Measurements from ENCODE around the gene UST.
"Not testable (repeated sequence)": the region's sequence is repeated elsewhere in the genome, so short reads cannot be mapped to it uniquely, and the experiment has no call there.

UST gene

GRCh38 chr6:148764259-148765020 is 17.6 kb downstream of the UST start:
- DNase-seq (ENCODE audit: low read depth in 1 of 2, low spot score in 1 of 2), result not testable (repeated sequence)

DNA sequence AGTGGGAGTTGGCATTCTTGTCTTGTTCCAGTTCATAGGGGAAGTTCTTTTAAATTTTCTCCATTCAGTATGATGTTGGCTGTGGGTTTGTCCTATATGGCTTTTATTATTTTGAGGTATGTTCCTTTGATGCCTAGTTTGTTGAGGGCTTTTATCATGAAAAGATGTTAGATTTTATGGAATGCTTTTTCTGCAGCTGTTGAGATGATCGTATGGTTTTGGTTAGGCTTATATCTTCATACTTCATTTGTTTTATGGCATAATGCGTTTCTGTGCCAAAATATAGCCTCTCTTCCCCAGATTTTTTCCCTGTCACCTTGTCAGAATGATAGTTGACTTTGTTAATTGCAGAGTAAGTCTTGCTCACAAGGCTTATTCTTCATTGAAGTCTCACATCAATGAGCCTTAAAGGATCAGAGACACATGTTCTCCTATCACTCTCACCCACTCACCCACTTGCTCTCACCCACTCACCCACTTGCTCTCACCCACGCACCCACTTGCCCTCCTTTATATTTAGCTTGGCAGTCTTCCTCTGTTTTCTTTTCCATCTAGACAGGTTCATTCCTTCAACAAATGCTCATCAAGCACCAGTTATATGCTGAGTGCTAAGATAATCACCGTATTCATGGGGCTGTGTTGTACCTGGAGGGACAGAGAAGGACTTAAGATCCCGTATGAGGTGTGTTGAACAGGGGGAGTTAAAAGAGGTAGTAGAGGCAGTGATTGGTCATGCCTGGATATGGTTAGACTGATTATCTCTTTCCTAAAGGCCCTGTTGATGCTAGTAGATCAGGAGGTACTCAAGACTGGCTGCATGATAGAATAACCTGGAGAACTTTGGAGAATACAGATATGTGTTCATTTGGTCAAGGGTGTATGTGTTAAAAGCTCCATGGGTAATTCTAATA is 19.3 kb downstream of the UST start:
- DNase-seq (ENCODE audit: low read depth in 1 of 2, low spot score in 1 of 2), result no peak

DNA sequence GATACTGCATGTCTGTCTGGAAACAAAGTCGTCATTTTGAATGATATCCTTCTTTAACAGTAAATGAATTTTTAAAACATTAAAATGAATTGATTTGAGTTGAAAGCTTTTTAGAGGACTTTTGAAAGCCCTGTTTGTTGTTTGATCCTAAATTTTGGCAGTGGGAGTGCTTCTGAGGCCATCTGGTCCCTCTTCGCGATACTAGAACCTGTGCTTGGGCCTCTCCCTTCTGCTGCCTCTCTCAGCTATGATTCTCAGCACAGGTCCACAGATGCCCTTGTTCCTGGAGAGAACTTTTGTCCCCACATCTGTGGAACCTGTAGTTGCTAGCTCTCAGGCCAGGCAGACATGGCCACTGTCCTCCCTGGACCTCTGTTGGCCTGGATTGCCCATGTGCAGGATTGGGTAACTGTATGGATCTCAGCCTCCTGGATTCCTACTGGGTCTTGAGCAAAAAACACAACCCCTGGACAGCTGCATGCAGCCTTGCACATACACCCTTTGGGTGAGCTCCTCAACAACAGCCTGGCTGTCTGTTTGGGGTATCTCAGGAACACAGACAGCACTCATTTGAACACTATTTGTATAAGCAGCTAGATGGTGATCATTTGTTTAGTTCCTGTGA is 21.9 kb downstream of the UST start:
- no peak for DNase-seq (ENCODE audit: low read depth in 1 of 2, low spot score in 1 of 2)

GRCh38 chr6:148769304-148769968 is 22.6 kb downstream of the UST start:
- DNase-seq (ENCODE audit: low read depth in 1 of 2, low spot score in 1 of 2), result no peak

- DNase-seq (ENCODE audit: low read depth in 1 of 2, low spot score in 1 of 2), result no peak
Observed at GRCh38 chr6:148770408-148771211, 23.8 kb downstream of the UST start.

DNA sequence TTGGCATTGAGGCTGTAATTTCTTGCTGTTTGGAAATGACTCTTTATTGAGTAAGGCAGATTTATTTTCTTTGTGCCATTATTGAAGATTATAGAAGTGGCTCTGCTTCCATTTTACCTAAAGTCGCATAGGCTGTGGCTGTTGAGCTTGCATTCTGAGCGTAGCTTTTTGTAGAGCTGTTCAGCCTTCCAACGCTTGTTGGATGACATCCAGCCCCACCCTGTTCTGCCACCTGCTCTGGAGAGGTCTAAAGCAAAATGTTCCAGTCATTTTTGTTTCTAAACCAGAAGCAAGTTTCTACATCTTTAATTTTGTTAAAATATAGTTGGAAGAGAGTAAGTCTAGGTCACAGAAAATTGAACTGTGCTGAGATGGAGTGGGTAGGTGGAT is 24.4 kb downstream of the UST start:
- DNase-seq (ENCODE audit: low read depth in 1 of 2, low spot score in 1 of 2), result no peak

GRCh38 chr6:148771896-148772554 is 25.2 kb downstream of the UST start:
- DNase-seq (ENCODE audit: low read depth in 1 of 2, low spot score in 1 of 2), result no peak

GRCh38 chr6:148775161-148775560 is 28.3 kb downstream of the UST start:
- no peak for DNase-seq (ENCODE audit: low read depth in 1 of 2, low spot score in 1 of 2)

DNA sequence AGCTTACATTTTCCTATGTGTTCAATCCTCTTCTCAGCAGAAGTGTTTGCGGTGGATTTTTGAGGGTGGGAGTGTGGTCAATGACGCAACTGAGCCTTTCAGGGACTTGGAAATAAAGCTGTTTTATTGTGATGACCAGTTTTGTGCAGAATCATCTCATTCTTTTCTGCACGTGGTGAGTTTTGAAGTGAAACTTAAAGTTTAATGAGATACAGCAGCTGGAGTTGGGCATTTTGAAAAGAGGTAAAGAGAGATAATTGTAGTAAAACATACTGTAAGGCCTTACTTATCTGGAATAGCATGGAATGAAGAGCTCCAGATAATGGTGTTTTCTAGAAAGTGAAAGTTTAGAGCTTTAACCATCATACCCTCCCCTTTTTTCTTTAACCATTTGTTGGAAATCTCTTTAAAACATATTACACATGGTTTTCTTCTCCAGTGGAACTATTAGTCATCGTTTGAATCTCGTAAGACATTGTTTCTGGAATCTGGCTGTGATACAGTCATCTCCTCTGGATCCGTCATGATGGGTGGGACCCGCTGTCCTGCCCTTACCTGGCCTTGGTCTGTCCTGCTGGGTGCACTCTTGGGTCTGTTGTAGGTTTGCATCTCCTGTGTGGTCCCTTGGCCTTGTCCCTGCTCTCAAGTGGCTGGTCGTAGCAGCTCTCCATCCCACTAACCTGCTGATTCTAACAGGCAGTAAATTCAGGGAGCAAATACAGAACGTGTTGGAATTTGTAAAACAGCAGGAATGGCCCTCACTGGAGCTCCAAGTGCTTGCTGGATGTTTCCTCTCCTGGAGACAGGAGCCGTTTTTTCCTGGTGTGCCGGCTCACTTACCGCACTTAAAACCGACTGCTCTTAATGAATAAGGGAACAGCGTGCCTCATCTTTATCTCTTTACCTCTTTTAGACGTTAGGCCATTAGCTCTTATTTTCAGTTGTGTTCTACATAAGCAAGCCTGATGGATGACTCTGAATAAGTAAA is 29.8 kb downstream of the UST start:
- DNase-seq (ENCODE audit: low read depth in 1 of 2, low spot score in 1 of 2), result no peak

- no peak for DNase-seq (ENCODE audit: low read depth in 1 of 2, low spot score in 1 of 2)
Observed at GRCh38 chr6:148779142-148779562, 32.3 kb downstream of the UST start.

DNA sequence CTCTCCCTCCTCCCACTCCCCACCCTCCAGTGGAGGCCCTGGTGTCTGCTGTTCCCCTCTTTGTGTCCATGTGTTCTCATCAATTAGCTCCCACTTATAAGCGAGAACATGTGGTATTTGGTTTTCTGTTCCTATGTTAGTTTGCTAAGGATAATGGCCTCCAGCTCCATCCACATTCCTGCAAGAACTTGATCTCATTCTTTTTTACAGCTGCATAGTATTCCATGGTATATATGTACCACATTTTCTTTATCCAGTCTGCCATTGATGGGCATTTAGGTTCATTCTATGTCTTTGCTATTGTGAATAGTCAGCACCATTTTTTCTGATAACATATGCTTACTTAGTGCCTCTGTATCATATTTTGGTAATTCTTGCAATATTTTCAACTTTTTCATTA is 33.6 kb downstream of the UST start:
- not testable (repeated sequence) for DNase-seq (ENCODE audit: low read depth in 1 of 2, low spot score in 1 of 2)

DNA sequence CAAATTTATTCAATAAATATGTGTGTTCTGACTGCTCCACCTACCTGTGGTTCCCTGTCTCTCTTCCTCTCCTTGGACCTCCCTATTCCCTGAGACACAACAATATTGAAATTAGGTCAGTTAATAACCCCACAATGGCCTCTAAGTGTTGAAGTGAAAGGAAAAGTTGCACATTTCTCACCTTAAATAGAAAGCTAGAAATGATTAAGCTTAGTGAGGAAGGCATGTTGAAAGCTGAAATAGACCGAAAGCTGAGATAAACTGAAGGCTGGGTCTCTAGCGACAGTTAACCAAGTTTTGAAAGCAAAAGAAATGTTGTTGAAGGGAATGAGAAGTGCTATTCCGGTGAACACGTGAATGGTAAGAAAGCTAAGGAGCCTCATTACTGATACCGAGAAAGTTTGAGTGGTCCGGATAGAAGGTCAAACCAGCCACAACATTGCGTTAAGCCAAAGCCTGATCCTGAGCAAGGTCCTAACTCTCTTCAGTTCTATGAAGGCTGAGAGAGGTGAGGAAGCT is 34.1 kb downstream of the UST start:
- DNase-seq (ENCODE audit: low read depth in 1 of 2, low spot score in 1 of 2), result no peak

GRCh38 chr6:148789948-148790347 is 43.1 kb downstream of the UST start:
- DNase-seq (ENCODE audit: low read depth in 1 of 2, low spot score in 1 of 2), result no peak

DNA sequence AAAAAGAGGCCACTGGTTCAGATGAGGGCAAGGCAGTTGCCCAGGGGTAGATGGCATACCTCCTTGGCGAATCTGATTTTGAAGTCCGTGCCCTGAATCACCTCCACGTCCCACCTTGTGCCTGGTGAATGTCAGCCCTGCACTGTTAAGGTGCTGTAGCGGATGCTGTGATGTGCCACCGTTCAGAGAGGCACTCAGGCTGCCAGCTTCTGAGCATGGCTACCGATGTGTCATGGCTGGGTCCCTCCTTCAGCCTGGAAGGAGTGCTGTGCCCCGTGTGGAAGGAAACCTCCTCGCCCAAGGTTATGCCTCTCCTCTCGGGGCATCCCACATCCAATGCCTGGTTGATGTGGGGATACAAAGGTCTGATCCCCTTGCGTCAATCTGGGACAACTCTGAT is 43.6 kb downstream of the UST start:
- DNase-seq (ENCODE audit: low read depth in 1 of 2, low spot score in 1 of 2), result no peak

DNA sequence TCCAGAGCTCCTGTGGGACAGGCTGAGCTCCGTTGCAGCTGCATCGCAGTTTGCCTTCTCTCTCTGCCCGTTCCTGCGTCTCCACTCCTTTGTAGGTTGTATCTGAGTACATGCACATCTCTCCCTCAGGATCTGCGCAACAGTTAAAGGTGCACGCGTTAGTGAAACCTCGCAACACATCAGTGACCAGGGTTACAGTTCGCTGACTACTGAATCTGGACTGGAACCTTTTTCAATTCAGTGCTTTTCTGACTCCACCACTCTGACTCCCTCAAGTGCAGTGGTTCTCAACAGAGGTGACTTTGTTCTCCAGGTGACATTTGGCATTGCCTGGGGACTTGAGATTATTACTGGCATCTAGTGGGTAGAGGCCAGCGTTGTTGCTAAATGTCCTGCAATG is 44.0 kb downstream of the UST start:
- DNase-seq (ENCODE audit: low read depth in 1 of 2, low spot score in 1 of 2), result no peak

DNA sequence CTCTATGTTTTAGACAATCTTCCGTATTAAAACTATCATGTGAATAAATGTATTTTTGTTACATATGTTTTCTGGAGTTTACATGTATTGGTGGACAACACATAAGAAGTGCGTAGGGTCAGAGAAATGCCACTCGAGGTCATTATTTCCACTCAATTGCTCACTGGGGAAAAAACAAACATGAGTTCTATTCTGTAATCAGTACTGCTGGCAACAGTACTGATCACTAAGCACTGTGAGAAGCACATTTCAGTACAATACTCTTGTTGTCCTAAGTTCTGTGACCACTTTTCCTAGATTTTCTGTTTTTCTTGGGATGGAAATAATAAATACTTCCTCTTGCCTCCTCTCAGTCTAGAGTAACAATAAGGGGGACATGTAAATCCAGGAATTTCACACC is 44.5 kb downstream of the UST start:
- no peak for DNase-seq (ENCODE audit: low read depth in 1 of 2, low spot score in 1 of 2)

- DNase-seq (ENCODE audit: low read depth in 1 of 2, low spot score in 1 of 2), result no peak
Observed at GRCh38 chr6:148793721-148794120, 46.9 kb downstream of the UST start.

- DNase-seq (ENCODE audit: low read depth in 1 of 2, low spot score in 1 of 2), result no peak
Observed at GRCh38 chr6:148794797-148795196, 48.0 kb downstream of the UST start.

- DNase-seq (ENCODE audit: low read depth in 1 of 2, low spot score in 1 of 2), result no peak
Observed at GRCh38 chr6:148795563-148795962, 48.7 kb downstream of the UST start.
